Progenitor cell of endocrine pancreas (in vitro differentiated cells): Measurements from ENCODE around the gene SPACA7. TPM values are rescaled to one million over a fixed set of nuclear protein-coding genes. Genes with fewer than 3 reads are reported as not detected.
"Not testable (repeated sequence)": the region's sequence is repeated elsewhere in the genome, so short reads cannot be mapped to it uniquely, and the experiment has no call there.

Experiments
- DNase-seq: peaks from one replicate; pipeline ENCODE4 v3.0.0; 2021; ENCODE audit warnings: low spot score; ENCODE audit not compliant: unreplicated experiment
- H3K27ac Mint-ChIP-seq: 2 replicates; pipeline ENCODE4 v1.8.0; 2021; ENCODE audit warnings: mild to moderate bottlenecking, moderate library complexity, mixed read lengths
- H3K27me3 Mint-ChIP-seq: 2 replicates; pipeline ENCODE4 v1.8.0; 2021; ENCODE audit warnings: mixed read lengths
- H3K36me3 Mint-ChIP-seq: 2 replicates; pipeline ENCODE4 v1.8.0; 2022; ENCODE audit warnings: mixed read lengths; ENCODE audit not compliant: insufficient read depth
- H3K4me1 Mint-ChIP-seq: 2 replicates; pipeline ENCODE4 v1.8.0; 2021; ENCODE audit warnings: low read depth, mixed read lengths
- H3K4me3 Mint-ChIP-seq: 2 replicates; pipeline ENCODE4 v1.8.0; 2021; ENCODE audit warnings: low read depth, mild to moderate bottlenecking, moderate library complexity, mixed read lengths
- H3K9me3 Mint-ChIP-seq: 2 replicates; pipeline ENCODE4 v1.8.0; 2021; ENCODE audit warnings: low read depth, mixed read lengths
- CTCF ChIP-seq: fragments of 200-600 bp; sonication (generic); IDR thresholded peaks from one replicate; pipeline ENCODE4 v1.5.0; 2021; ENCODE audit warnings: antibody characterized with exemption, mild to moderate bottlenecking; ENCODE audit not compliant: unreplicated experiment
- total RNA-seq: library from RNA; stranded (reverse); gene quantifications from 2 replicates; pipeline ENCODE4 v1.2.1, GENCODE V29; 2021

The SPACA7 gene
- total RNA-seq, 1 donor from 2014 or later, result not detected

- no peak overlapping the region for H3K4me3 Mint-ChIP-seq
- no peak overlapping the region for H3K27ac Mint-ChIP-seq
- DNase-seq, result no peak
- H3K9me3 Mint-ChIP-seq, result no peaks in the 10 kb centered on the region
- H3K4me1 Mint-ChIP-seq, result no peaks in the 10 kb centered on the region
- no peaks in the 10 kb centered on the region for H3K36me3 Mint-ChIP-seq
- H3K27me3 Mint-ChIP-seq, result peaks cover 17% of the 10 kb centered on the region
- TF ChIP-seq CTCF, result no peak
These were observed 21.0 kb downstream of the SPACA7 start for GRCh38 chr13:112397108-112397507.

GRCh38 chr13:112398347-112398746 lies 22.2 kb downstream of the SPACA7 start:
- not testable (repeated sequence) for H3K9me3 Mint-ChIP-seq, H3K4me1 Mint-ChIP-seq, H3K4me3 Mint-ChIP-seq, H3K36me3 Mint-ChIP-seq, DNase-seq, H3K27ac Mint-ChIP-seq
- H3K27me3 Mint-ChIP-seq, result peaks cover 19% of the 10 kb centered on the region

GRCh38 chr13:112409828-112410227 lies 33.7 kb downstream of the SPACA7 start:
- peaks cover 26% of the 10 kb centered on the region for H3K9me3 Mint-ChIP-seq
- not testable (repeated sequence) for H3K27me3 Mint-ChIP-seq, H3K4me1 Mint-ChIP-seq, DNase-seq, H3K4me3 Mint-ChIP-seq, H3K36me3 Mint-ChIP-seq, H3K27ac Mint-ChIP-seq

GRCh38 chr13:112416647-112417046 lies 40.5 kb downstream of the SPACA7 start:
- Mint-ChIP-seq H3K27me3 (peaks cover 2% of the 10 kb centered on the region), H3K36me3 (peaks cover 2% of the 10 kb centered on the region), H3K27ac (no peak overlapping the region), H3K4me1 (no peaks in the 10 kb centered on the region), H3K9me3 (peaks cover 49% of the 10 kb centered on the region), H3K4me3 (no peak overlapping the region)
- TF ChIP-seq CTCF, result no peak
- no peak for DNase-seq

- Mint-ChIP-seq H3K4me1 (no peaks in the 10 kb centered on the region), H3K4me3 (no peak overlapping the region), H3K27me3 (peaks cover 2% of the 10 kb centered on the region), H3K36me3 (peaks cover 3% of the 10 kb centered on the region), H3K27ac (no peak overlapping the region), H3K9me3 (peaks cover 53% of the 10 kb centered on the region)
- no peak for DNase-seq
- no peak for TF ChIP-seq CTCF
These were observed 40.9 kb downstream of the SPACA7 start for GRCh38 chr13:112417079-112417478.

- DNase-seq, result no peak
- H3K4me1 Mint-ChIP-seq, result no peaks in the 10 kb centered on the region
- peaks cover 61% of the 10 kb centered on the region for H3K9me3 Mint-ChIP-seq
- H3K27ac Mint-ChIP-seq, result no peak overlapping the region
- no peak for TF ChIP-seq CTCF
- peaks cover 7% of the 10 kb centered on the region for H3K36me3 Mint-ChIP-seq
- no peak overlapping the region for H3K4me3 Mint-ChIP-seq
- H3K27me3 Mint-ChIP-seq, result peaks cover 21% of the 10 kb centered on the region
These were observed 47.9 kb downstream of the SPACA7 start for GRCh38 chr13:112424098-112424497.
